Esophagus squamous epithelium (tissue), 5 donors: ENCODE data around the gene DCD. TPM values are rescaled to one million over a fixed set of nuclear protein-coding genes. Genes with fewer than 3 reads are reported as not detected.

Source experiments
- DNase-seq: peaks from one replicate; lab custom pipeline; 2025; lab: John Stamatoyannopoulos, UW
- H3K27ac ChIP-seq, 4 donors: fragments of 200-600 bp; sonication (generic); one replicate each; pipeline ENCODE4 v1.5.1; 2016 to 2019; ENCODE audit warnings: mild to moderate bottlenecking in 1 of 4
- H3K27me3 ChIP-seq, 4 donors: fragments of 200-600 bp; sonication (generic); 1 replicate in 3 of 4; 2 replicates in 1 of 4; pipeline versions ENCODE4 v1.5.1 to v1.6.0; 2017 to 2021; ENCODE audit warnings: antibody characterized with exemption in 1 of 4
- H3K36me3 ChIP-seq, 3 donors: fragments of 200-600 bp; sonication (generic); one replicate each; pipeline ENCODE4 v1.5.1; 2016 to 2019
- H3K4me1 ChIP-seq, 3 donors: fragments of 200-600 bp; sonication (generic); one replicate each; pipeline ENCODE4 v1.5.1; 2017 to 2019
- H3K4me3 ChIP-seq, 4 donors: fragments of 200-600 bp; sonication (generic); 1 replicate in 3 of 4; 2 replicates in 1 of 4; pipeline ENCODE4 v1.5.1; 2016 to 2019; ENCODE audit warnings: mild to moderate bottlenecking in 2 of 4, moderate library complexity in 1 of 4
- H3K9me3 ChIP-seq, 3 donors: fragments of 200-600 bp; sonication (generic); one replicate each; pipeline ENCODE4 v1.5.1; 2016 to 2019
- POLR2A ChIP-seq, 4 donors: fragments of 450-650 bp; IDR thresholded peaks; one replicate each; pipeline ENCODE4 v1.6.1; 2017; ENCODE audit warnings: antibody characterized with exemption in 4 of 4, mild to moderate bottlenecking in 4 of 4, moderate library complexity in 3 of 4
- WGBS, 2 donors: methylation state at CpG; one replicate each; pipeline ENCODE4 v1.1.5; 2018; 5-methylcytosine and 5-hydroxymethylcytosine counted together
- intact Hi-C: fragments of 100-400 bp; cut with DNase I; formaldehyde crosslinking; loops from one replicate; pipeline ENCODE4 v1.15.0; 2022
- total RNA-seq, 4 donors: library from RNA; depleted of rRNA; stranded (reverse); fragments of >200 nt; gene quantifications; one replicate each; pipeline ENCODE4 v1.1.0, GENCODE V29; 2016
- TF ChIP-seq, protein P1 (sequence below), 6 experiments: fragments of 450-650 bp in 4 of 6; fragments of 200-600 bp in 2 of 6; sonication (generic) in 2 of 6; IDR thresholded peaks; one replicate each; pipeline ENCODE4 v1.5.1; 2016 to 2019; ENCODE audit warnings: antibody characterized with exemption in 6 of 6, mild to moderate bottlenecking in 4 of 6, moderate library complexity in 4 of 6
- donor health status: DM: yes; HTN: yes; CAD: no.

DCD gene
- total RNA-seq, 4 donors from 2014 or later, result not detected

DNA sequence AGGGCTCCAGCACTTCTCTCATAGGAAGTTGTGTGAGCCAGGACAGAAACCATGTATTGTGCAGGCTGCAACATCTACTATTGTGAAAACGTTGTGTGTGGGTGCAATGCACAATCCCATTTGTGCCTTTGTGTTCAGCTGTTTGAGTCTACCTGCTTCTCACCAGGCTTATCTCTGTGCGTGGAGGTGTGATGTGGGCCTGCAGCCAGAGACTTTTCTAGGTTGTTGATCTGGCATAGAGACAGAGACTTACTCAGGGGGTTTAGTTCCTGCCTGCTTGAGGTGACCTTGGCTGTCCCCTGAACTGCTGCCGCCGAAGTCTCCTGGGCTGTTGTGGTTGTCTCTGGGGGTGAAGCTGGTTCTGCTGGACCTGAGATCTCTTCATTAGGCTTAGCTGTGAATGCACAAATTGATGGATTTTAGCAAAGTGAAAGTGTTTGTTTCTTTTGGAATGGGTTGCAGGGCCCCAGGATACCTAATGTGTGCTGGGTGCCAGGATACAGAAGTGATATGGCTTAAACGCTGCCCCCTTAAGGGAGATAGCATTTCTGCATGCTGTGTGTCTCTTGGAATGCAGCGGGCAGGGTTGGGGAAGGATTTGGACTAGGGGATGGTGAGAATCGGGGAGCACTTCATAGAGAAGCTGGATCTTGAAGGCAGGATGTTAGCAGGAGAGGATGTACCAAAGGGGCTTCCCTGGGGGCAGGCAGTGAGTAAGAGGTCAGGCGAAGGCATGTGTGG, 16.0 kb downstream of the DCD start:
- Histone ChIP-seq H3K27ac (no peak overlapping the region), H3K36me3 (no peaks in the 10 kb centered on the region), H3K4me3 (no peak overlapping the region), H3K27me3 (peaks cover 0 to 19% (median 0%) of the 10 kb centered on the region in 4 donors), H3K9me3 (no peaks in the 10 kb centered on the region), H3K4me1 (no peaks in the 10 kb centered on the region)
- TF ChIP-seq, protein P1, sequence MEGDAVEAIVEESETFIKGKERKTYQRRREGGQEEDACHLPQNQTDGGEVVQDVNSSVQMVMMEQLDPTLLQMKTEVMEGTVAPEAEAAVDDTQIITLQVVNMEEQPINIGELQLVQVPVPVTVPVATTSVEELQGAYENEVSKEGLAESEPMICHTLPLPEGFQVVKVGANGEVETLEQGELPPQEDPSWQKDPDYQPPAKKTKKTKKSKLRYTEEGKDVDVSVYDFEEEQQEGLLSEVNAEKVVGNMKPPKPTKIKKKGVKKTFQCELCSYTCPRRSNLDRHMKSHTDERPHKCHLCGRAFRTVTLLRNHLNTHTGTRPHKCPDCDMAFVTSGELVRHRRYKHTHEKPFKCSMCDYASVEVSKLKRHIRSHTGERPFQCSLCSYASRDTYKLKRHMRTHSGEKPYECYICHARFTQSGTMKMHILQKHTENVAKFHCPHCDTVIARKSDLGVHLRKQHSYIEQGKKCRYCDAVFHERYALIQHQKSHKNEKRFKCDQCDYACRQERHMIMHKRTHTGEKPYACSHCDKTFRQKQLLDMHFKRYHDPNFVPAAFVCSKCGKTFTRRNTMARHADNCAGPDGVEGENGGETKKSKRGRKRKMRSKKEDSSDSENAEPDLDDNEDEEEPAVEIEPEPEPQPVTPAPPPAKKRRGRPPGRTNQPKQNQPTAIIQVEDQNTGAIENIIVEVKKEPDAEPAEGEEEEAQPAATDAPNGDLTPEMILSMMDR (IDR thresholded peaks at IDR 0.05), result no peak
- no peak for TF ChIP-seq POLR2A (IDR thresholded peaks at IDR 0.05)
- no peak for DNase-seq
- WGBS, 2 donors, result 52 to 55% methylated on average over 6 to 8 of the region's 8 CpGs
- intact Hi-C loops, result no loop called here

DNA sequence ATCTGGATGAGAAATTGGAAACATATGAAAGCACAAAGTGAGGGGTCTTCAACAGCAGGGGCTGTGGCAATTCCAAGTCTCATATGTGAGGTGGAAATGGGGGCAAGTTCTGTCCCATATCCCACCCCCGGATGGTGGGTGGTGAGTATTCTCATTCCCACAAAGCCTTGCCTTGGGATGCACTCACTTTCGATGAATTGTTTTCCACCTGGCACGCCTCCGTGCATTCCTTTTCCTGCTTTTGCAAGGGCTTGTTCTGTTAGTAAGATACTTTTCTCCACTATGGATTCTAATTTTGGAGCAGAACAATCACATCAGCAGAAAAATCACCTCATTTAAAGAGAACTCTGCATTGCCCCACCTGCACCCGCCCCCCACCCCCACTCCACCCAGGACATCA, 16.6 kb downstream of the DCD start:
- no peak for TF ChIP-seq POLR2A (IDR thresholded peaks at IDR 0.05)
- TF ChIP-seq, protein P1 (IDR thresholded peaks at IDR 0.05), result no peak
- Histone ChIP-seq H3K4me1 (no peaks in the 10 kb centered on the region), H3K27ac (no peak overlapping the region), H3K27me3 (peaks cover 0 to 19% (median 0%) of the 10 kb centered on the region in 4 donors), H3K4me3 (no peak overlapping the region), H3K9me3 (no peaks in the 10 kb centered on the region), H3K36me3 (no peaks in the 10 kb centered on the region)
- DNase-seq, result no peak
- intact Hi-C loops, result no loop called here
- 55 to 60% methylated on average over 4 to 5 of the region's 5 CpGs for WGBS, 2 donors

DNA sequence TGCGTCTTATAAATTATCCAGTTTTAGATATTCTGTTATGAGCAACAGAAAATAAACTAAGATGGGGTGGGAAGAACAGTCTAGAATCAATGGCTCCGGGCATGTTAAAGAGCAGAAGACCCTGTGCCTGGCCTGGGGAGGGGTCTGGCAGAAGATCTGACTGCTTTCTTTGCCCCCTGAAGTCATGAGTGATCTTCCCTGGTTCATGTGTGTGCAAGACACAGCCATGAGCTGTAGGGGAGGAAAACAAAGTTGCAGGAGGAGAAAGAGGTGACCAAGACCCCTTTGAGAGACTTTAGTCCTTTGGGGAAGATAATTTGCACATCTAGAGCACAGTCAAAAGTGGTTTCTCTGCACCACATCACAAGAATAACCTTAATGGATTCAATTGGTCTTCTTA, 18.2 kb downstream of the DCD start:
- Histone ChIP-seq H3K4me3 (no peak overlapping the region), H3K4me1 (no peaks in the 10 kb centered on the region), H3K9me3 (no peaks in the 10 kb centered on the region), H3K27me3 (peaks cover 0 to 29% (median 0%) of the 10 kb centered on the region in 4 donors), H3K36me3 (no peaks in the 10 kb centered on the region), H3K27ac (no peak overlapping the region)
- no peak for DNase-seq
- intact Hi-C loops, result no loop called here
- 88 to 96% methylated on average over 2 of the region's 2 CpGs for WGBS, 2 donors
- TF ChIP-seq, protein P1 (IDR thresholded peaks at IDR 0.05), result no peak
- TF ChIP-seq POLR2A (IDR thresholded peaks at IDR 0.05), result no peak

DNA sequence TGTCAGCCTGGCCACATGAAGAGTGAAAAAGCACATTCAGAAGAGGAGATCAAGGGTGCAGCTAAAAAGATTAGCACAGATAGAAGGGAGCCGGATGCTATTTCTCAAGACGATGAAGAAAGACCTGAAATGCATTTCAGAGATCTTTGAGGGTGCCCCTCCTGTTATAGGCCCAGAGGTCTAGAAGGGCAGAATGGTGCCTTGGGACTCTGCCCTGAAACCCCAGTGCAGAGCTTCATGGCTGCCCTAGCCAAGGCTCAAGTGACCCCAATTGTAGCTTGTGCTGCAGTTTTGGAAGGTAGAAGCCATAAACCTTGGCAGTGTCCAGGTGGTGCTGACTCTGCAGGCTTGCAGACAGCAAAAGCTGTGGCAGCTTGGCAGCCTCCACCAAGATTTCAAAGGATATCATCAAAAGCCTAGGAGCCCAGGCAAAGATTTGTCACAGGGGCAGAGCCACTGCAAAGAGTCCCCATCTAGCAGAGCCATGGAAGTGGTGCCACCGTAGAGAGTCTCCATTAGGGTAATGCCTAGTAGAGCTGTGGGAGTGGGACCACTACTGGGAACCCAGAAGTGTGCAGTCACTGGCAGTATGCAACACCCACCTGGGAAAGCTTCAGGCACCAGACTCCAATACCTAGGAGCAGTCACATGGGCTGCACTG, 19.8 kb downstream of the DCD start:
- TF ChIP-seq, protein P1 (IDR thresholded peaks at IDR 0.05), result no peak
- no peak for TF ChIP-seq POLR2A (IDR thresholded peaks at IDR 0.05)
- Histone ChIP-seq H3K27me3 (peaks cover 0 to 37% (median 0%) of the 10 kb centered on the region in 4 donors), H3K4me3 (no peak overlapping the region), H3K27ac (no peak overlapping the region), H3K36me3 (no peaks in the 10 kb centered on the region), H3K9me3 (no peaks in the 10 kb centered on the region), H3K4me1 (no peaks in the 10 kb centered on the region)
- intact Hi-C loops, result no loop called here
- no peak for DNase-seq
- 91 to 98% methylated on average over 2 to 3 of the region's 3 CpGs for WGBS, 2 donors

DNA sequence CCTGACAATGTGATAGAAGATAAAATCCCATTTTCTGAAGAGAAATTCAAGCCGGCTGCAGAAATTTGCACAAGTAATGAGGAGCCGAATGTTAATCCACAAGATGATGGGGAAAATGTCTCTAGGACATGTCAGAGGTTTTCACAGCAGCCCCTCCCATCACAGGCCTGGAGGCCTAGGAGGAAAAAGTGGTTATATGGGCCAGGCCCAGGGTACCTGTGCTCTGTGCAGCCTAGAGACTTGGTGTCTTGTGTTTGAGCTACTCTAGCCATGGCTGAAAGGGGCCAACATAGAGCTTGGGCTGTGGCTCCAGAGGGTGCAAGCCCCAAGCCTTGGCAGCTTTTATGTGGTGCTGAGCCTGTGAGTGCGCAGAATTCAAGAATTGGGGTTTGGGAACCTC, 20.9 kb downstream of the DCD start:
- Histone ChIP-seq H3K4me3 (no peak overlapping the region), H3K27me3 (peaks cover 0 to 43% (median 0%) of the 10 kb centered on the region in 4 donors), H3K4me1 (no peaks in the 10 kb centered on the region), H3K27ac (no peak overlapping the region), H3K9me3 (no peaks in the 10 kb centered on the region), H3K36me3 (no peaks in the 10 kb centered on the region)
- TF ChIP-seq, protein P1 (IDR thresholded peaks at IDR 0.05), result no peak
- TF ChIP-seq POLR2A (IDR thresholded peaks at IDR 0.05), result no peak
- intact Hi-C loops, result no loop called here
- no peak for DNase-seq
- WGBS, 2 donors, result 78 to 79% methylated on average over 3 of the region's 3 CpGs
